OCI-LY7 (cell line): ENCODE data around the gene TRMU. TPM values are rescaled to one million over a fixed set of nuclear protein-coding genes. Genes with fewer than 3 reads are reported as not detected.

Experiments used
- BruUV-seq: library from RNA; stranded (reverse); fragments of 400-500 nt; replicated peaks from 2 replicates; lab custom pipeline; 2021; lab: Mats Ljungman, UMichigan
- CTCF ChIA-PET: fragments of 300-600 bp; sonication (Branson Sonifier 250); formaldehyde crosslinking; loops from one replicate; lab custom pipeline; 2022; ENCODE audit warnings: antibody characterized with exemption; ENCODE audit not compliant: unreplicated experiment; lab: Charles Lee
- POLR2A ChIA-PET: fragments of 300-600 bp; sonication (Branson Sonifier 250); formaldehyde crosslinking; loops from one replicate; lab custom pipeline; 2022; ENCODE audit warnings: antibody characterized with exemption; lab: Charles Lee
- DNase-seq: peaks from one replicate; pipeline ENCODE4 v3.0.0-alpha.2; 2015; ENCODE audit warnings: low spot score
- H2AFZ ChIP-seq: fragments of 200-600 bp; sonication (generic), shearing (Covaris generic); 2 replicates; pipeline ENCODE4 v1.6.1; 2014; ENCODE audit warnings: mild to moderate bottlenecking, antibody characterized with exemption, low read length, moderate library complexity
- H3K27ac ChIP-seq: fragments of 200-600 bp; sonication (generic); 2 replicates; pipeline ENCODE4 v1.5.1; 2014; ENCODE audit warnings: mixed run types, low read depth, mild to moderate bottlenecking, moderate library complexity, low read length, inconsistent platforms; ENCODE audit not compliant: poor library complexity, severe bottlenecking
- H3K36me3 ChIP-seq: fragments of 200-600 bp; sonication (generic); 2 replicates; pipeline ENCODE4 v1.6.1; 2014; ENCODE audit warnings: mild to moderate bottlenecking, antibody characterized with exemption, low read length, moderate library complexity, mixed read lengths; ENCODE audit not compliant: insufficient read depth
- H3K4me1 ChIP-seq: fragments of 200-600 bp; sonication (generic); 2 replicates; pipeline ENCODE4 v1.5.1; 2014; ENCODE audit warnings: mild to moderate bottlenecking, low read length; ENCODE audit not compliant: insufficient read depth, poor library complexity, severe bottlenecking
- H3K4me2 ChIP-seq: fragments of 200-600 bp; sonication (generic); 2 replicates; pipeline ENCODE4 v1.6.1; 2014; ENCODE audit warnings: mild to moderate bottlenecking, low read length
- H3K4me3 ChIP-seq: fragments of 200-600 bp; sonication (generic); 2 replicates; pipeline ENCODE4 v1.5.1; 2014; ENCODE audit warnings: mild to moderate bottlenecking, low read depth, low read length; ENCODE audit not compliant: poor library complexity, severe bottlenecking
- H3K79me2 ChIP-seq: fragments of 200-600 bp; sonication (generic); 2 replicates; pipeline ENCODE4 v1.6.1; 2016; ENCODE audit warnings: low read depth, mild to moderate bottlenecking, low read length, moderate library complexity, mixed read lengths; ENCODE audit not compliant: insufficient read depth
- H3K9me2 ChIP-seq: fragments of 200-600 bp; sonication (generic); 2 replicates; pipeline ENCODE4 v1.6.1; 2016; ENCODE audit warnings: mild to moderate bottlenecking, low read length, mixed read lengths; ENCODE audit not compliant: insufficient read depth
- H3K9me3 ChIP-seq: fragments of 200-600 bp; sonication (generic); 2 replicates; pipeline ENCODE4 v1.6.1; 2014; ENCODE audit warnings: mild to moderate bottlenecking, mixed run types, low read length, mixed read lengths
- H4K20me1 ChIP-seq: fragments of 200-600 bp; sonication (generic); 2 replicates; pipeline ENCODE4 v1.6.1; 2014; ENCODE audit warnings: mild to moderate bottlenecking, antibody characterized with exemption, low read length, moderate library complexity, mixed read lengths; ENCODE audit not compliant: insufficient read depth
- EZH2phosphoT487 ChIP-seq: fragments of 200-600 bp; sonication (generic); IDR thresholded peaks from 2 replicates; pipeline ENCODE4 v1.6.1; 2018; ENCODE audit warnings: low read depth, borderline replicate concordance, mild to moderate bottlenecking, mixed run types, antibody characterized with exemption, low read length, moderate library complexity, mixed read lengths
- intact Hi-C: fragments of 100-400 bp; cut with micrococcal nuclease; formaldehyde crosslinking; loops from one replicate; pipeline ENCODE4 v1.10.0; 2022; ENCODE audit not compliant: unreplicated experiment
- total RNA-seq, 2 experiments: library from RNA; depleted of rRNA in 1 of 2; stranded (reverse); fragments of >200 nt in 1 of 2; shearing (Covaris generic) in 1 of 2; gene quantifications; 2 replicates each; pipeline ENCODE4 v1.2.3, GENCODE V29; 2014 to 2022
- TF ChIP-seq, protein P1 (sequence below): fragments of 200-600 bp; sonication (generic); conservative IDR thresholded peaks from 2 replicates; pipeline ENCODE4 v1.5.1; 2014; ENCODE audit warnings: mild to moderate bottlenecking, antibody characterized with exemption, low read length, moderate library complexity, mixed read lengths

The TRMU gene
- total RNA-seq, 2 experiments from 2014 or later = 88.2 to 121 TPM

DNA sequence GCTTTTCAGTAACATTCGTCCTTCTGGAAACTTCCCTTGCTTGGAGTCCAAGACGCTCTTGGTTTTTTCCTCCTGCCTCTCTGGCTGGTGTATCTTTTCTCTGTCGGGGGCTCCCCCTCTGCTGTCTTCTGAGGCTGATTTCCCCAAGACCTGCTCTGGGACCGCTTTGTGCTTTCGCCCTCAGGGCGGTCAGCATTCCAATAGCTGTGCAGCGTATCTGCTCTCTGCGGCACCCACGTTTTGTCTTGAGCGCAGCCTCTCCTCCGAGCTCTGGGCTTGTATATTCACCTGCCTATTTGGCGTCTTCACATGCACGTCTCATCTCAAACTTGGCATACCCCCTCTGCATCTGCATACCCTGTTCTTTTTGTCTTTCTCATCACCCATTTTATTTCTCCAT lies 36.4 kb upstream of the TRMU start:
- no peak for DNase-seq
- no peak overlapping the region for H3K4me2 ChIP-seq
- H4K20me1 ChIP-seq = no peaks in the 10 kb centered on the region
- H3K4me1 ChIP-seq = peaks cover 29% of the 10 kb centered on the region
- H3K4me3 ChIP-seq = no peak overlapping the region
- peaks cover 53% of the 10 kb centered on the region for H3K36me3 ChIP-seq
- H2AFZ ChIP-seq = no peak overlapping the region
- H3K9me3 ChIP-seq = no peaks in the 10 kb centered on the region
- no TSS peak for BruUV-seq
- intact Hi-C loops = loop anchor here (5.0 to 10.0 kb wide), 2 partner anchors 177 to 264 kb away; no protein-coding TSS in a partner anchor
- CTCF ChIA-PET = no interaction called here
- TF ChIP-seq EZH2phosphoT487 = no peak
- TF ChIP-seq, protein P1, sequence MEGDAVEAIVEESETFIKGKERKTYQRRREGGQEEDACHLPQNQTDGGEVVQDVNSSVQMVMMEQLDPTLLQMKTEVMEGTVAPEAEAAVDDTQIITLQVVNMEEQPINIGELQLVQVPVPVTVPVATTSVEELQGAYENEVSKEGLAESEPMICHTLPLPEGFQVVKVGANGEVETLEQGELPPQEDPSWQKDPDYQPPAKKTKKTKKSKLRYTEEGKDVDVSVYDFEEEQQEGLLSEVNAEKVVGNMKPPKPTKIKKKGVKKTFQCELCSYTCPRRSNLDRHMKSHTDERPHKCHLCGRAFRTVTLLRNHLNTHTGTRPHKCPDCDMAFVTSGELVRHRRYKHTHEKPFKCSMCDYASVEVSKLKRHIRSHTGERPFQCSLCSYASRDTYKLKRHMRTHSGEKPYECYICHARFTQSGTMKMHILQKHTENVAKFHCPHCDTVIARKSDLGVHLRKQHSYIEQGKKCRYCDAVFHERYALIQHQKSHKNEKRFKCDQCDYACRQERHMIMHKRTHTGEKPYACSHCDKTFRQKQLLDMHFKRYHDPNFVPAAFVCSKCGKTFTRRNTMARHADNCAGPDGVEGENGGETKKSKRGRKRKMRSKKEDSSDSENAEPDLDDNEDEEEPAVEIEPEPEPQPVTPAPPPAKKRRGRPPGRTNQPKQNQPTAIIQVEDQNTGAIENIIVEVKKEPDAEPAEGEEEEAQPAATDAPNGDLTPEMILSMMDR = no peak
- H3K27ac ChIP-seq = no peak overlapping the region
- peaks cover 57% of the 10 kb centered on the region for H3K79me2 ChIP-seq
- POLR2A ChIA-PET = interaction anchor here (0.6 to 0.9 kb wide), 2 partner anchors 99 to 166 kb away, joined by 3 read pairs; no protein-coding TSS in a partner anchor
- H3K9me2 ChIP-seq = no peaks in the 10 kb centered on the region

DNA sequence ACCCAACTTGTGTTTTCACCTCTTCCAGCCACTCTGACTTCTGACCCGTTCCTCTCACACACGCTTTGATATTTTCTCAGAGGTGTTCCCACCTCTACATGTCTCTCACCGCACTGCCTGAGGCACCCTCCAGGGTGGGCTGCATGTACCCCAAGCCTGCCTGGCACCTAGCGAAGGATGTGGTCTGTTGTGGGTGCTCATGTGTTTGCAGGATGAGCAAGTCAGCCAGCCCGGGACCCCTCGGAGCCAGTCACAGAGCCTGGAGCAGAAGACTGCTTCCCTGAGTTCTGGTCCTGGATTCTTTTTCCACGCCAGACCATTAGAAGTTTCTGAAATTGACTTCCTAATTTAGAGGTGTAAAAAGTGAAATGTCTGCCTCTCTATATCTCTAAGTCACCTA lies 35.0 kb upstream of the TRMU start:
- Histone ChIP-seq H2AFZ (no peak overlapping the region), H3K9me3 (no peaks in the 10 kb centered on the region), H3K9me2 (no peaks in the 10 kb centered on the region), H3K79me2 (peaks cover 71% of the 10 kb centered on the region), H4K20me1 (no peaks in the 10 kb centered on the region), H3K4me1 (peaks cover 18% of the 10 kb centered on the region), H3K36me3 (peaks cover 66% of the 10 kb centered on the region), H3K4me2 (no peak overlapping the region), H3K27ac (no peak overlapping the region), H3K4me3 (no peak overlapping the region)
- POLR2A ChIA-PET = no interaction called here
- CTCF ChIA-PET = no interaction called here
- BruUV-seq = no TSS peak
- intact Hi-C loops = no loop called here
- no peak for TF ChIP-seq EZH2phosphoT487
- TF ChIP-seq, protein P1 = no peak
- no peak for DNase-seq

DNA sequence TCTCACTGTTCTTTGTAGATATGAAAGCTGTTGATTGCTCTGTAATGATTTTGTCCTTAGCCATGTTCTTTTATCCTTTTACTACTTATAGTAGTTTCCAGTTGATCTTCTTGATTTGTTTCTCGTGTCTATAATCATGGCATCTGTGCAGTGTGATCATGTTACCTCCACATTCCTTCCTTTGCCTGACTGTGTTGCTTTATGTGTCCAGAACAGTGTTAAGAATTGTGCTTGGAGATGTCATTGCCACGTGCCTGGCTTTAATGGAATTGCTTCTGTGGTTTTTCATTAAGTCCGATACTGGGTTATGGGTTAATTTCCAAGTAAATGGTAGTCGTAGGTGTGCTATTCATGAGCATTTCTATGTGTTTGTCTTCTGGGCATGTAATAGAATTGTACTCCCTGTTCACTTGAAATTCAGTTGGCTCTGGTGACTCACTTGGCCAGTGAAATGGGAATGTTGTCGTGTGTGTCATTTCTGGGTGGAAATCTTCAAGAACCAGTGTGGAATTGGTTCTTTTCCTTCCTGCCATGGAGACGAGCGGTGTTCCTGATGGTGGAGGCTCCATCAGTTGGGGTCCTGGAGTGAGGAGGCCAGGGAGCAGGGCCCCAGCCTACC lies 32.1 kb upstream of the TRMU start:
- H4K20me1 ChIP-seq = 0 out of 2 replicates have a peak, but pooled peaks cover 3% of the 10 kb centered on the region
- H3K4me3 ChIP-seq = no peak overlapping the region
- intact Hi-C loops = no loop called here
- no peaks in the 10 kb centered on the region for H3K9me2 ChIP-seq
- H3K4me1 ChIP-seq = peaks cover 4% of the 10 kb centered on the region
- no peak overlapping the region for H3K27ac ChIP-seq
- TF ChIP-seq, protein P1 = no peak
- TF ChIP-seq EZH2phosphoT487 = no peak
- BruUV-seq = no TSS peak
- no peaks in the 10 kb centered on the region for H3K9me3 ChIP-seq
- no peak overlapping the region for H2AFZ ChIP-seq
- H3K79me2 ChIP-seq = peaks cover 84% of the 10 kb centered on the region
- ChIA-PET POLR2A (no interaction called here), CTCF (no interaction called here)
- no peak for DNase-seq
- peaks cover 90% of the 10 kb centered on the region for H3K36me3 ChIP-seq
- peak overlapping the region; percentile 4; the same call in 1 of the 2 replicates for H3K4me2 ChIP-seq
